Erythroblast (primary cell): ENCODE results near the gene ZFP92.
"Not testable (repeated sequence)": the region's sequence is repeated elsewhere in the genome, so short reads cannot be mapped to it uniquely, and the experiment has no call there.

Experiments
- DNase-seq, 2 experiments: peaks; one replicate each; lab custom pipeline; 2025; lab: John Stamatoyannopoulos, UW
- GATA1 ChIP-seq: IDR thresholded peaks from 2 replicates; pipeline ENCODE4 v1.6.1; 2011; ENCODE audit warnings: low read depth, mild to moderate bottlenecking, control low read depth, low read length, moderate library complexity
- POLR2A ChIP-seq: IDR thresholded peaks from 2 replicates; pipeline ENCODE4 v1.6.1; 2011; ENCODE audit warnings: mild to moderate bottlenecking, low read length

The ZFP92 gene

GRCh38 chrX:153380691-153381090 is 30.6 kb upstream of the ZFP92 start:
- DNase-seq = no peak
- TF ChIP-seq POLR2A (no peak), GATA1 (no peak)

- peak; percentile 37 to 72 for DNase-seq
- no peak for TF ChIP-seq POLR2A
- no peak for TF ChIP-seq GATA1
Observed at GRCh38 chrX:153381684-153382532, 29.4 kb upstream of the ZFP92 start.

DNA sequence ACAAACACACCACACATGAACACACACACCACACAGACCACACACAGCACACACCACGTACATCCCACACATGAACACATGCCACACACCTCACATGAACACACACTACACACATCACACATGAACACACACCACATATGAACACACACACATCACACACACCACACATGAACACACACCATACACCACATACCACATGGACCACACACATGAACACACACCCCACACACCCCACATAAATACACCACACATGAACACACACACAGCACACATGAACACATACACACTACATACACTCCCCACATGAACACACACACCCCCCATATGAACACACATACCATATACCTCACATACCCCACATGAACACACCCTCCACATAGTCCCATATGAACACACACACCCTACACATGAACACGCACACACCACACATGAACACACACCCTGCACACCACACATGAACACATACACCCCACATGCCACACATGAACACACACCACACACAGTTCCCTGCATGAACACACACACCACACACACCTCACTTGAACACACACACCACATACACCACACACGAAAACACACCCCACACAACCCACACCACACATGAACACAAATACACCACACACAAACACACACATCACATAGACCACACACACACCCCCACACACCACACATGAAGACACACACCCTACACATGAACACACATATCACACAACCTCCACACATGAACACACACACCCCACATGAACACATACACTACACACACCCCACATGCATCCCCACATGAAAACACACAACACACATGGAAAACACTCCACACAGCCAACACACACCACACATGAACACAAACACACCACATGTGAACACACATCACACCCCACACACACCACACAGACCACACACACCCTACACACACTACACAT is 28.4 kb upstream of the ZFP92 start:
- peak in 1 of 2 experiments; percentile 10 for DNase-seq

GRCh38 chrX:153384390-153384789 is 26.9 kb upstream of the ZFP92 start:
- TF ChIP-seq POLR2A = no peak
- no peak for TF ChIP-seq GATA1
- DNase-seq = no peak

More for the DNA sequence above, 28.4 kb upstream of the ZFP92 start:
- TF ChIP-seq POLR2A (no peak), GATA1 (no peak)

DNA sequence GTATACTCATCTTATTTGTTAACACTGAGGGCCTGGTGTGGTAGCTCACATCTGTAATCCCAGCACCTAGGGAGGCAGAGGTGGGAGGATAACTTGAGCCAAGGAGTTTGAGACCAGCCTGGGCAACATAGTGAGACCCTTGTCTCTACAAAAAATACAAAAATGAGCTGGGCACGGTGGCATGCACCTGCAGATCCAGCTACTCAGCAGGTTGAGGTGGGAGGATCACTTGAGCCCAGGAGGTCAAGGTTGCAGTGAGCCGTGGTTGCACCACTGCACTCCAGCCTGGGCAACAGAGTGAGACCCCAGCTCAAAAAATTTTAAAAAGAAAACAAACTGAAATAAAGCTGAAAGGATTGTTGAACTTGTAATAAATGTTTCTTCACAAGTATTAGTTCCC is 26.3 kb upstream of the ZFP92 start:
- not testable (repeated sequence) for DNase-seq

DNA sequence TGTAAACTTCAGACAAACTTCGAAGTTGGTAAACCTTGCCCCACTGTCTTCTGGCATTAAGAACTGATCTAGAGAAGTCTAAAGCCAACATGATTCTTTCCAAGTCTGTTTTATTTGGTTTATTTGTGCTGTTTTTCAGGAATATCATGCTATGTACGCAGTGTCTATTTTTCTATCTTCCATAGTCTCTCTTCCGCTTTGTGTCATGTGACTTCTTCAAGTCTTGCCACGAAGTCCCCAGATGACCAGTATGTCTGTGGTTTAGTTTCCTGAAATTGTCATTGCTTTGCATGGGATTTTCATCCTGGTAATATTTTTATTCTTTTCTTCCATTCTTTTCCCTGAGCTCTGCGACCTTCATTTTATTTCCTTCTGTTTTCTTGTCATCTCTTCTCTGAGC is 25.2 kb upstream of the ZFP92 start:
- no peak for DNase-seq
- TF ChIP-seq POLR2A (no peak), GATA1 (no peak)

DNA sequence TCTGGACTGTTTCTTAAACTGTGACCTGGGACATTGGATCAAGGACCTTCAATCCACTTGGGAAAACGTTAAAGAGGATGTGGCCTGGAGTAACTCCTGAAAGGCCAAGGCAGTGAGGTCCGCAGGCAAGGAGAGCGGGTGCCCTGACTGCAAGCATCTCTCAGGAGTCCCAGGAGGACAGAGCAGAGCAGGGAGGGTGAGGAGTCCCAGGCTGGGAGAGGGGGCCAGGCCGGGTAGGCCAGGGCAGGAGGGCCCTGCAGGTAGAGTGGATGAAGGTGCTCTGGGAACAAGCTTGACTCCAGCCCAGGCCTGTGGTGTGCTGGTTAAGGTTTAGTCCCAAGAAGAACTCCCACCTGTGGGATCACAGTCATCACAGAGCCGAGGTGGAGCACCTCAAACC is 23.9 kb upstream of the ZFP92 start:
- TF ChIP-seq GATA1 (no peak), POLR2A (no peak)
- DNase-seq = no peak

- TF ChIP-seq GATA1 (no peak), POLR2A (no peak)
- no peak for DNase-seq
Observed at GRCh38 chrX:153387987-153388721, 23.1 kb upstream of the ZFP92 start.

- no peak for TF ChIP-seq GATA1
- no peak for TF ChIP-seq POLR2A
- DNase-seq = peak in 1 of 2 experiments; percentile 12
Observed at GRCh38 chrX:153388722-153389459, 22.4 kb upstream of the ZFP92 start.

- DNase-seq = not testable (repeated sequence)
Observed at GRCh38 chrX:153389460-153389768, 21.9 kb upstream of the ZFP92 start.

- no peak for DNase-seq
- TF ChIP-seq GATA1 (no peak), POLR2A (no peak)
Observed at GRCh38 chrX:153392642-153393321, 18.5 kb upstream of the ZFP92 start.

GRCh38 chrX:153394612-153395011 is 16.7 kb upstream of the ZFP92 start:
- DNase-seq = no peak
- TF ChIP-seq POLR2A (no peak), GATA1 (no peak)
